ENCODE data around the gene ZNF575. TPM values are rescaled to one million over a fixed set of nuclear protein-coding genes. Genes with fewer than 3 reads are reported as not detected.
"Not testable (repeated sequence)": the region's sequence is repeated elsewhere in the genome, so short reads cannot be mapped to it uniquely, and the experiment has no call there.

Gene ZNF575
- total RNA-seq, 1 experiment from 2014 or later = not detected

DNA sequence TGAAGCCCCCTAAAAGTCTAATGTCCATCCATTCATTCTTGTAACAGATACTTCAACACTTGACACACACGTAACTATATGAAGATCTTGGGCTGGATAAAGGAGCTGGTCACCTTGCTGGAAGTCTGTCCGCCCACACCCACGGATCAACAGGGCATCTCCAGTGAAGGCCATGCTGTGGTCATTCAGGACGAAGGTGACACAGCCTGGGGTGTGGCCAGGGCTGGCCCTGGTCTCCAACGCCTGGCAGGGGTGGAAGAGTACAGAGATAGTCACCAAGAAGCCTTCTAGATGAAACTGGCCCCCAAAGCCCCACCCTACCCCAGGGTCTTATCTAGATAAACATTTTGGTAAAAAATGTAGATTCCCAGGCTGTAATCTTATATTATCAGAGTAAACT lies 21.7 kb upstream of the ZNF575 start:
- no peak for DNase-seq (ENCODE audit: low read depth)

- not testable (repeated sequence) for DNase-seq (ENCODE audit: low read depth)
Observed at GRCh38 chr19:43512399-43512798, 20.6 kb upstream of the ZNF575 start.

DNA sequence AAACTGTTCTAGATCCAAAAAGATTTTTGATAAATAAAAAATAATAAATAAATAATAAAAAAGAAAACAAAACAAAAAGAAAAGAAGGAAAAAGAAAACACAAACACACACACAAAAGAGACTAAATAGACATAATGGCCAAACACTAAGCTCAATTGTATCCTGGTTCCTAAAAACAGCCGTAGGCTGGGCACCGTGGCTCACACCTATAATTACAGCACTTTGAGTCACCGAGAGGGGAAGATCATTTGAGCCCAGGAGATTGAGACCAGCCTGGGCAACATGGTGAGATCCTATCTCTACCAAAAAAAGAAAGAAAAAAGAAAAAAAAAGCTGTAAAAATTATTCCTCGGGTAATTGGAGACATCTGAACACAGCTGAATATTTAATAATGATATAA lies 14.9 kb upstream of the ZNF575 start:
- peak; percentile 29 for DNase-seq (ENCODE audit: low read depth)

GRCh38 chr19:43519436-43520088 lies 13.4 kb upstream of the ZNF575 start:
- peak; percentile 95 for DNase-seq (ENCODE audit: low read depth)

DNA sequence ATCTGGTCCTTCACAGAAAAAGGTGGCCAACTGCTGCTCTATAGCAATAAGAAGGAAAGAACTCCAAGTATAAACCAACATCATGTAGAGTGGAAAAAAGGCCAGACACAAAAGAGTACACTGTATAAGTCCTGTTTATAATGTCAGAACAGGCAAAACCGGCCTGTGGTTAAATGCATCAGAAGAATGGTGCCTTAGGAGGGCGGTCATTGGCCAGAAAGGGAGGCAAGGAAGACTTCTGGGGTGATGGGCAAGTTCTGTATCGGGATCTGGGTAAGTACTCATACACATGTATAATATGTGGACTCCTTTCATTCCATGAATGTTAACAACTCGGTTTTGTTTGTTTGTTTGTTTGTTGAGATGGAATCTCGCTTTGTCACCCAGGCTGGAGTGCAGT lies 10.1 kb upstream of the ZNF575 start:
- DNase-seq (ENCODE audit: low read depth) = no peak

DNA sequence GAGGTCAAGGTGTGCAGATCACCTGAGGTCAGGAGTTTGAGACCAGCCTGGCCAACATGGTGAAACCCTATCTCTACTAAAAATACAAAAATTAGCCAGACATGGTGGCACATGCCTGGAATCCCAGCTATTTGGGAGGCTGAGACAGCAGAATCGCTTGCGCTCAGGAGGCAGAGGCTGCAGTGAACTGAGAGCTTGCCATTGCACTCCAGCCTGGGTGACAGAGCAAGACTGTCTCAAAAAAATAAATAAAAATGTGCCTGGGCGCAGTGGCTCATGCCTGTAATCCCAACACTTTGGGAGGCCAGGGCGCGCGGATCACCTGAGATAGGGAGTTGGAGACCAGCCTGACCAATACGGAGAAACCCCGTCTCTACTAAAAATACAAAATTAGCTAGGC lies 9.3 kb upstream of the ZNF575 start:
- not testable (repeated sequence) for DNase-seq (ENCODE audit: low read depth)

DNA sequence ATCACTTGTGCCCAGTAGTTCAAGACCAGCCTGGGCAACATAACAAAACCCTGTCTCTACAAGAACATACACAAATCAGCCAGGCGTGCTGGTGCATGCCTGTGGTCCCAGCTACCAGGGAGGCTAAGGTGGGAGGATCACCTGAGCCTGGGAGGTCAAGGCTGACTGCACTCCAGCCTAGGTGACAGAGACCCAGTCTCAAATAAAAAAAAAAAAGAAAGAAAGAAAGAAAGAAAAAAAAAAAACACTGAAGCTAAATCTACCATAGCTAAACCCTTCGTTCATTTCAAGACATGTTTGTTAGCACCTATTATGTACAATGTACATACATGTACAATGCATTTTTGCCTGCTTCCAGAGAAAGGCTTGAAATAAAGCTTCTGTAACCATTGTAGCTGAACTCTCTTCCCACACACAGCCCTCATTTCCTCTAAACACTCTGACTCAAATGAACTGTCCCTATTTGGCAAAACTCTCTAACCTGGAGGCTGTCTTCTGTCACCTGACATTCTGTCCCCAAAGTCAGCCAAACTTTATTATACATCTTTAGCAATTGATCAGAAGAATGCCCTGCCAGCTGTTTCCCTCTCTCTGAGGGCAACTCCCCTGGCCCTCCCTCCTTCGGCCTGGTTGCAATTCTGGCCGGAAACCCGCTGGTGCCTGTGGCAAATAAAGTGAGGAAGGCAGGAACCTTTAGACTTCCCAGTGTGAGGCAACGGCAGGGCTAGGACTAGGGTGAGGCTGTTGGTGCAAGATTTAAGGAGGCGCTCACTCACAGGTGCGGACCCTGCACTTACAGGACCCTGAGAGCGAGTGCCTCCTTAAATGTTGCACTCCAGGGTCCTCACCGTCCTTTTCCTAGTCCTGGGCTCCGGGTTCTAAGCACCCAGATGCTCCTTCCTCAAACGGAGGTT lies 7.8 kb upstream of the ZNF575 start:
- peak; percentile 78 for DNase-seq (ENCODE audit: low read depth)

DNA sequence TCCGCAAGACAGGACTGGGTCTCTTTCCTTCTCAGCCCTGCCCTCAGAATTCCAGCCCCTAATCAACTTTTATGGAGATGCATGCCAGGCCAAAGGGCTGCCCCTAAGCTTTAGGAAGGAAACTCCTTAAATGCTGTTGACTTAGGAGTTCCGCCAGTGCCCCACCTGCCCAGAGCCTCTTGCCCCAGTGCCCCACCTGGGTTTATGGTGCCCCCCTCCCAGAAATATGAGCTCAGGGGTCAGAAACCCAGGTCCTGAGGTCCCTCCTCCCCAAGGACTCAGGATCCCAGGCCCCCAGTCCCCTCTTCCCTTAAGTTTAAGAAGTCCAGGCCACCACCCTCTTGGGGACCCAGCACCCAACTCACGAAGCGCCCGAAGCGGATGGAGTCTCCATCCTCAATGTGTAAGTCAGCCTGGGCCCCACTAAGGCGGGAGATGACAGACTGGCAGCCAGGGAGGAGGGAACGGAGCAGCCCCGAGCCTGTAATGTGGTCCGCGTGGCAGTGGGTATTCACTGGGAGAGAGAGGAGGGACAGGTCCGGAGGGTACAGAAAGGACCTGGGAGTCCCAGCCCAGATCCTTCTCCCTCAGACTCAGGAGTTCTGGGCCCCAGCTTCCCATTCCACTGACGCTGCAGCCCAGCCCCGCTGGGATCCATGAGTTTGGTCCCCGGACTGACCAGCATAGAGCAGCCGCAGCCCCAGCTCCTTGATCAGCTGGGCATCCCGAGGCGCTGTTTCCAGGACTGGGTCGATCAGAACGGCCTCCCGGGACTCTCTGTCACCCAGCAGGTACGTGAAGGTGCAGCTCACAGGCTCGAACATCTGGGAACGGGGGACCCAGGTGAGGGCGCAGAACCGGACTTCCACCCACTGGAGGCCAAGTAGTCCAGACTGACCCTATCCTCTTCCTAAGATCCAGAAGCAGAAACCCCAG lies 6.9 kb upstream of the ZNF575 start:
- DNase-seq (ENCODE audit: low read depth) = no peak

GRCh38 chr19:43526884-43527859 lies 5.8 kb upstream of the ZNF575 start, which contains the start of gene ETHE1:
Gene ETHE1, minus strand, starts transcription at chr19:43527201. Its CDS starts 24 bp downstream, at chr19:43527177.
- DNase-seq (ENCODE audit: low read depth) = peak; percentile 83

GRCh38 chr19:43527860-43528622 lies 4.9 kb upstream of the ZNF575 start:
- DNase-seq (ENCODE audit: low read depth) = peak; percentile 51

GRCh38 chr19:43532571-43532961 lies 422 bp upstream of the ZNF575 start:
- DNase-seq (ENCODE audit: low read depth) = peak; percentile 76

DNA sequence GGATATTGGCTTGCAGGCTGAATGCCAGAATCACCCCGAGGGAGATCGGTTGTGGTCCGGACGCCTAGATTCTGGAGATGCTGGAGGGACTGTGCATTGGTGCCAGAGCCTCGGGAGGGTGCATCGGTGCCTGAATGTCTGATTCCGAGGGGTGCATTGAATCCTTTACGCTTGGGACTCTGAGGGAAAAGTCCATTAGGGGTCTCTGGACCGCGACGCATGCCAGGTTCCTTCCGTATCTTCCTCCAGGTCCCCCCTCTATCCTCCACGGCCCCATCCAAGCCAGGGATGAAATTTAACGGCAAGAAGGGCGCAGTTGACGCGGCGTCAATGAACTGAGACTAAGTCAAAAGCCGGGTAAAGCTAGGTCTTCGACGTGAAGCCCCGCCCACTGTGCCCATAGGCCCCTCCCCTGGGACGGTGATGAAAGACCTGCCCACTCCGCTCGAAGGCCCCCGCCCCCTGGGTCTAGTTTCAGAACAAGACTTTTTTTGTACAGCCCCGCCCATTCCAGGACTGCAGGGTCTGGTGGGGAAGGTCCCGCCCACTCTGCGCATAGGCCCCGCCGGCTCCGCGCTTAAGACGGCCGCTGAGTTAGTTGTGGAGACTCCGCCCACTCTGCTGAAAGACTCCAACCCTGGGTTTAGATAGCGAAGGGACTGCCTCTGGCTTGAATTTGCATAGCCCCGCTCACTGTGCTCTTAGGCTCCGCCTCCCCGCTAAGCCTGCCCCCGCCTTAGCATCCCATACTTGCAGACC lies 737 bp downstream of the ZNF575 start:
- peak; percentile 99 for DNase-seq (ENCODE audit: low read depth)

DNA sequence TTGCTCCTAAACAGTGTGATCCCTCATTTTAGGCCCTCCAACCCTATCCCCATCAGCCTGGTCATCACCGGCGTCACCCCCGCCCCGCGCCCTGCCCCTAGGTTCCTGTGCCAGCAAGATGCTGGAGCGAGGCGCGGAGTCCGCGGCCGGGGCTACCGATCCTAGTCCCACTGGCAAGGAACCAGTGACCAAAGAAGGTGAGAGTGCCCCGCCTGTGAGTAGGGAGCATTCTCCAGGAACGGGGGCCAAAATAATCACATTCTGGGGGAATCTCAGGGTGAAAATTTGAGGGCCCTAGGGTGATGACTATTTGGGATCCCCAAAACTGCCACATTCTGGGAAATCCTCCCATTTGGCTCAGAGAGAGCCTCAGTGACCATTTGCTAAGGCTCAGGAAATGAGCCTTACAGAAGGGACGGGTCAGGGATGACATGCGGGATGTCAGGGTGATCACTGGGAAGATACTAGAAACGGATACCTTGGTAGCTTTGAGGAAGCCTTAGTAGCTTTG lies 1.4 kb downstream of the ZNF575 start:
- DNase-seq (ENCODE audit: low read depth) = no peak

GRCh38 chr19:43534816-43535761 lies 2.1 kb downstream of the ZNF575 start:
- DNase-seq (ENCODE audit: low read depth) = peak; percentile 49

GRCh38 chr19:43538922-43539321 lies 5.9 kb downstream of the ZNF575 start:
- no peak for DNase-seq (ENCODE audit: low read depth)

DNA sequence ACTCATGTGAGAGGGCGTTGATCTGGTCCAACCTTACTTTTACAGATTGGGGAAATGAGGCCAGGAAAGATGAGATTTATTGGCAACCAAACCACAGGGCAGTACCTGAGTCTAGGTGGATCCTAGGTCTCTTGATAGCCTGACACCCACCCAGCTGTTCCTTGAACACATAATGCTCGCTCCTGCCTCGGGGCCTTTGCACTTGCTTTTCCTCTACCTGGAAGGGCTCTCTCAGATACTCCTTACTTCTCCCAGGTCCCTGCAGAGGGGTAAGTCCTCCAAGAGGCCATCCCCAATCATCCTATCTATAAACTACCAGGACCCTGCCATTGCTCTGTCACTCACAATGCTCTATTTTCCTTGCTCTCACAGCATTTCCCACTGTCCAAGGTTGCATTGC lies 7.4 kb downstream of the ZNF575 start:
- DNase-seq (ENCODE audit: low read depth) = no peak

- no peak for DNase-seq (ENCODE audit: low read depth)
Observed at GRCh38 chr19:43541920-43542650, 9.1 kb downstream of the ZNF575 start.
